ENCODE measurements around the gene S1PR3. TPM values are rescaled to one million over a fixed set of nuclear protein-coding genes. Genes with fewer than 3 reads are reported as not detected.

Gene S1PR3
- total RNA-seq, 1 donor from 2014 or later, result 2.9 TPM

DNA sequence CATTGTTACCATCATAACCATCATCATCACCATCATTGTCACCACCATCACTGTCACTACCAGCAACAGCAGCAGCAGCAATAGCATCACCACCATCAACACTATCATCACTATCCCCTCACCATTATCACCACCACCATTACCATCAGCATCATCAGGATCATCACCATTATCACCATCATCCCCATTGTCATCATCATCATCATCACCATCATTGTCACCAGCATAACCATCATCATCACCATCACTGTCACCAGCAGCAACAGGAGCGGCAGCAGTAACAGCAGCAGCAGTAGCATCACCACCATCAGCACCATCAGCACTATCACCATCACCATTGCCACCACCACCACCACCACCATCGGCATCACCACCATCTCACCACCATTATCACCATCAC is 48.4 kb downstream of the S1PR3 start:
- no peak overlapping the region for H3K27ac Mint-ChIP-seq (ENCODE audit: unreplicated experiment)
- no peak overlapping the region for H3K4me3 Mint-ChIP-seq (ENCODE audit: unreplicated experiment)
- no peaks in the 10 kb centered on the region for H3K27me3 Mint-ChIP-seq (ENCODE audit: unreplicated experiment)
- no peaks in the 10 kb centered on the region for H3K36me3 Mint-ChIP-seq (ENCODE audit: unreplicated experiment)
- no peaks in the 10 kb centered on the region for H3K4me1 Mint-ChIP-seq (ENCODE audit: low read depth, unreplicated experiment)
- no peak for DNase-seq
- no peaks in the 10 kb centered on the region for H3K9me3 Mint-ChIP-seq (ENCODE audit: unreplicated experiment)
- TF ChIP-seq, protein P1, sequence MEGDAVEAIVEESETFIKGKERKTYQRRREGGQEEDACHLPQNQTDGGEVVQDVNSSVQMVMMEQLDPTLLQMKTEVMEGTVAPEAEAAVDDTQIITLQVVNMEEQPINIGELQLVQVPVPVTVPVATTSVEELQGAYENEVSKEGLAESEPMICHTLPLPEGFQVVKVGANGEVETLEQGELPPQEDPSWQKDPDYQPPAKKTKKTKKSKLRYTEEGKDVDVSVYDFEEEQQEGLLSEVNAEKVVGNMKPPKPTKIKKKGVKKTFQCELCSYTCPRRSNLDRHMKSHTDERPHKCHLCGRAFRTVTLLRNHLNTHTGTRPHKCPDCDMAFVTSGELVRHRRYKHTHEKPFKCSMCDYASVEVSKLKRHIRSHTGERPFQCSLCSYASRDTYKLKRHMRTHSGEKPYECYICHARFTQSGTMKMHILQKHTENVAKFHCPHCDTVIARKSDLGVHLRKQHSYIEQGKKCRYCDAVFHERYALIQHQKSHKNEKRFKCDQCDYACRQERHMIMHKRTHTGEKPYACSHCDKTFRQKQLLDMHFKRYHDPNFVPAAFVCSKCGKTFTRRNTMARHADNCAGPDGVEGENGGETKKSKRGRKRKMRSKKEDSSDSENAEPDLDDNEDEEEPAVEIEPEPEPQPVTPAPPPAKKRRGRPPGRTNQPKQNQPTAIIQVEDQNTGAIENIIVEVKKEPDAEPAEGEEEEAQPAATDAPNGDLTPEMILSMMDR (IDR thresholded peaks at IDR 0.05; ENCODE audit: partially characterized antibody, unreplicated experiment), result no peak

DNA sequence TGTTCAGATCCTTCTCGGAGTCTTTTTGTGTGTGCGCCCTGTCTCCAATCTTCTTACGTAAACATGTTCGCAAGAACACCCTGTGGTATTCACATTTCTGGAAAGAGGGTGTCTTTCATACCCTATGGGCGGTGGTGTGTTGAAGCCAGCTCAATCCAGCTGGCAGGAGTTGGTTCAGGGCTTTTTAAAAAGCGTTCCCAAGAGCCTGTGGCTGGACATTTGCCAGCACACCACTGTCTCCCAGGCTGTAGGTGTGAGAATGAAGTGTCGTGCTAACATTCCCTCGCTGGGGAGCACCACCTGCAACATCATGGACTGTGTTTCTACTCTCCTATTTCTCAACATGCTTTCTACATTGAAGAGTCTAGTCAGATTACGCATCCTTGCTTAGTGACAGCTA is 51.7 kb downstream of the S1PR3 start:
- Mint-ChIP-seq H3K4me1 (ENCODE audit: low read depth, unreplicated experiment) (no peaks in the 10 kb centered on the region), H3K27me3 (ENCODE audit: unreplicated experiment) (no peaks in the 10 kb centered on the region), H3K4me3 (ENCODE audit: unreplicated experiment) (no peak overlapping the region), H3K36me3 (ENCODE audit: unreplicated experiment) (no peaks in the 10 kb centered on the region), H3K9me3 (ENCODE audit: unreplicated experiment) (no peaks in the 10 kb centered on the region), H3K27ac (ENCODE audit: unreplicated experiment) (no peak overlapping the region)
- TF ChIP-seq, protein P1 (IDR thresholded peaks at IDR 0.05; ENCODE audit: partially characterized antibody, unreplicated experiment), result no peak
- DNase-seq, result no peak

DNA sequence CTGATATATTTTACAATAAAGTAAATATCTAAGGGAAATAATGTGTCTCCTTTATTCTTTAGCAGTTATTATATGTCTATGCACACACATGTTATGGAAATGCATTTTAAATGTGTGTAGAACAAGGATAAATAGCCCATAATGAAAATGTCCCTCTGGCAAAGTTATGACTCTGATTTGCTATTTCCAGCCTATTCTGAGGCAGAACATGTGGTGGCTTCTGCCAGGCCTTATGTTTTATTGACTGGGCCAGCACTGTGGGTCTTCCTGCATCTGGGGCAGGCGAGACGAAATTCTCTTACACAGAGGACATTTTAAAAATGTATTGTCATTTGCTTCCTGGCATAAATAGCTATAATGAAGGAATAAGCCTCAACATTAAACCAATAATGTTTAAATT is 52.8 kb downstream of the S1PR3 start:
- Mint-ChIP-seq H3K36me3 (ENCODE audit: unreplicated experiment) (no peaks in the 10 kb centered on the region), H3K4me3 (ENCODE audit: unreplicated experiment) (no peak overlapping the region), H3K4me1 (ENCODE audit: low read depth, unreplicated experiment) (no peaks in the 10 kb centered on the region), H3K9me3 (ENCODE audit: unreplicated experiment) (no peaks in the 10 kb centered on the region), H3K27me3 (ENCODE audit: unreplicated experiment) (no peaks in the 10 kb centered on the region), H3K27ac (ENCODE audit: unreplicated experiment) (no peak overlapping the region)
- TF ChIP-seq, protein P1 (IDR thresholded peaks at IDR 0.05; ENCODE audit: partially characterized antibody, unreplicated experiment), result no peak
- DNase-seq, result no peak

DNA sequence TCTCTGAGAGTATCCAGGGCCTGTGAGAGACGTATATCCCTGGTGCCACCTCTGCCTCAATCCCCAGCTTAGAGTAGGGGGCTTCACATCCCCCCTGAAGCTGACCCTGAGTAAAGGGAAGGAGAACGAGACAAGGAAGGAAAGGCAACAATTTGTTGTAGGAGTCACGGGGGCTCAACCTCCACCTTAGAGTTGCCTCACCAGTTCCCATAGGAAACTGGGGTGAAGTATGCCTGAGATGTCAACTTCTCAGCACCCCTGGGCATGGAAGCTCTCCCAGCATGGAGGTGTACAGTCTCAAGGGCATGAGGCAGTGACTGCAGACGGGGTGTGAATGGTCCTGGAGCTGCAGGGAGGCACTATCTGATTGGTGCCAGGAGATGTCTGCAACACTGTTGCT is 53.6 kb downstream of the S1PR3 start:
- H3K27me3 Mint-ChIP-seq (ENCODE audit: unreplicated experiment), result no peaks in the 10 kb centered on the region
- TF ChIP-seq, protein P1 (IDR thresholded peaks at IDR 0.05; ENCODE audit: partially characterized antibody, unreplicated experiment), result no peak
- no peak for DNase-seq
- H3K9me3 Mint-ChIP-seq (ENCODE audit: unreplicated experiment), result no peaks in the 10 kb centered on the region
- H3K4me1 Mint-ChIP-seq (ENCODE audit: low read depth, unreplicated experiment), result no peaks in the 10 kb centered on the region
- no peak overlapping the region for H3K27ac Mint-ChIP-seq (ENCODE audit: unreplicated experiment)
- H3K4me3 Mint-ChIP-seq (ENCODE audit: unreplicated experiment), result no peak overlapping the region
- no peaks in the 10 kb centered on the region for H3K36me3 Mint-ChIP-seq (ENCODE audit: unreplicated experiment)

DNA sequence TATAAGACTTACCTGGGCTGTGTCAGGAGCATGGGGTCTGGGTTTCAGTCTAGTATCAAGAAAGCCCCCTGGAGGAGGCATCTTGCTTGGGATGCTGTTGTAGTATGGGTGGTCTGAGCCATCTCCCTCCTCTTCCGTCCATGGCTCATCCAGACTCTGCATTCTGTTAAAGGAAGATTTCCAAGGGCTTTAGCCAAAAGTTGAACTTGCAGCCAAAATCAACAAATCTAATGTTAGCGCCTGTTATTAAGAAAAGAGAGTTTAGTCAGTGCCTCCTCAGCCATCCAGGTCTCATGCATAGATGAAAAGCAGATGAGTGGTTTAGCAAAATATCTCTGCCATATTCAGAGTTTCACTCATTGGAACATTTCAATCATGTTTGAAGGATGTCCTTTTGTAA is 55.6 kb downstream of the S1PR3 start:
- H3K4me1 Mint-ChIP-seq (ENCODE audit: low read depth, unreplicated experiment), result peaks cover 3% of the 10 kb centered on the region
- H3K27ac Mint-ChIP-seq (ENCODE audit: unreplicated experiment), result no peak overlapping the region
- H3K27me3 Mint-ChIP-seq (ENCODE audit: unreplicated experiment), result no peaks in the 10 kb centered on the region

More for the DNA sequence above, 55.6 kb downstream of the S1PR3 start:
- H3K36me3 Mint-ChIP-seq (ENCODE audit: unreplicated experiment), result no peaks in the 10 kb centered on the region
- H3K4me3 Mint-ChIP-seq (ENCODE audit: unreplicated experiment), result no peak overlapping the region
- no peaks in the 10 kb centered on the region for H3K9me3 Mint-ChIP-seq (ENCODE audit: unreplicated experiment)
- TF ChIP-seq, protein P1 (IDR thresholded peaks at IDR 0.05; ENCODE audit: partially characterized antibody, unreplicated experiment), result no peak
- no peak for DNase-seq
